NCI-H524 (cell line): Measurements from ENCODE around the gene PF4V1.

Source experiments
- DNase-seq, 2 experiments: peaks; one replicate each; lab custom pipeline; 2025; lab: John Stamatoyannopoulos, UW

Gene PF4V1

GRCh38 chr4:73847526-73848182 lies 5.4 kb upstream of the PF4V1 start:
- DNase-seq, result no peak

GRCh38 chr4:73848183-73848777 lies 4.8 kb upstream of the PF4V1 start:
- DNase-seq, result no peak

GRCh38 chr4:73850261-73850970 lies 2.7 kb upstream of the PF4V1 start:
- DNase-seq, result no peak

GRCh38 chr4:73851293-73851692 lies 1.8 kb upstream of the PF4V1 start:
- DNase-seq, result no peak

GRCh38 chr4:73852771-73853170 lies 325 bp upstream of the PF4V1 start:
- peak in 1 of 2 experiments; percentile 12 for DNase-seq

- DNase-seq, result no peak
Measured at GRCh38 chr4:73853718-73854473, 800 bp downstream of the PF4V1 start.

- DNase-seq, result no peak
Measured at GRCh38 chr4:73855406-73855805, 2.3 kb downstream of the PF4V1 start.

- no peak for DNase-seq
Measured at GRCh38 chr4:73856518-73856917, 3.4 kb downstream of the PF4V1 start.

GRCh38 chr4:73859614-73860088 lies 6.6 kb downstream of the PF4V1 start:
- no peak for DNase-seq

GRCh38 chr4:73860181-73860580 lies 7.1 kb downstream of the PF4V1 start:
- DNase-seq, result no peak

GRCh38 chr4:73860917-73861316 lies 7.8 kb downstream of the PF4V1 start:
- DNase-seq, result no peak

- no peak for DNase-seq
Measured at GRCh38 chr4:73862322-73862721, 9.2 kb downstream of the PF4V1 start.

GRCh38 chr4:73864365-73864764 lies 11.3 kb downstream of the PF4V1 start:
- peak in 1 of 2 experiments; percentile 1 for DNase-seq

GRCh38 chr4:73864961-73865360 lies 11.9 kb downstream of the PF4V1 start:
- no peak for DNase-seq

- DNase-seq, result no peak
Measured at GRCh38 chr4:73865431-73866096, 12.5 kb downstream of the PF4V1 start.

GRCh38 chr4:73866246-73866645 lies 13.2 kb downstream of the PF4V1 start:
- no peak for DNase-seq

GRCh38 chr4:73867783-73868182 lies 14.7 kb downstream of the PF4V1 start:
- DNase-seq, result no peak

- peak in 1 of 2 experiments; percentile 21 for DNase-seq
Measured at GRCh38 chr4:73868206-73869129, 15.4 kb downstream of the PF4V1 start.

GRCh38 chr4:73869130-73870055 lies 16.3 kb downstream of the PF4V1 start, which contains the start of gene CXCL1:
CXCL1 (plus strand) TSS chr4:73869393; CDS start chr4:73869471, 78 bp downstream.
- DNase-seq, result peak in 1 of 2 experiments; percentile 35
